ENCODE measurements around the gene SWSAP1.
A peak's percentile ranks its signal among the peaks of the same experiment; 100 is the strongest.
"Not testable (repeated sequence)": the region's sequence is repeated elsewhere in the genome, so short reads cannot be mapped to it uniquely, and the experiment has no call there.

Gene SWSAP1

GRCh38 chr19:11373885-11374432, 507 bp upstream of the SWSAP1 start:
- no peak for DNase-seq
- no peaks in the 10 kb centered on the region for H3K9me3 ChIP-seq (ENCODE audit: severe bottlenecking)
- no peaks in the 10 kb centered on the region for H3K27me3 ChIP-seq (ENCODE audit: insufficient read depth, low read depth, severe bottlenecking)
- no peaks in the 10 kb centered on the region; the same call in 1 of the 2 replicates for H3K36me3 ChIP-seq
- H3K4me3 ChIP-seq (ENCODE audit: low read depth, low read length), result peak overlapping the region; percentile 59
- no peak overlapping the region; the same call in 1 of the 2 replicates for H3K27ac ChIP-seq
- TF ChIP-seq, protein P1, sequence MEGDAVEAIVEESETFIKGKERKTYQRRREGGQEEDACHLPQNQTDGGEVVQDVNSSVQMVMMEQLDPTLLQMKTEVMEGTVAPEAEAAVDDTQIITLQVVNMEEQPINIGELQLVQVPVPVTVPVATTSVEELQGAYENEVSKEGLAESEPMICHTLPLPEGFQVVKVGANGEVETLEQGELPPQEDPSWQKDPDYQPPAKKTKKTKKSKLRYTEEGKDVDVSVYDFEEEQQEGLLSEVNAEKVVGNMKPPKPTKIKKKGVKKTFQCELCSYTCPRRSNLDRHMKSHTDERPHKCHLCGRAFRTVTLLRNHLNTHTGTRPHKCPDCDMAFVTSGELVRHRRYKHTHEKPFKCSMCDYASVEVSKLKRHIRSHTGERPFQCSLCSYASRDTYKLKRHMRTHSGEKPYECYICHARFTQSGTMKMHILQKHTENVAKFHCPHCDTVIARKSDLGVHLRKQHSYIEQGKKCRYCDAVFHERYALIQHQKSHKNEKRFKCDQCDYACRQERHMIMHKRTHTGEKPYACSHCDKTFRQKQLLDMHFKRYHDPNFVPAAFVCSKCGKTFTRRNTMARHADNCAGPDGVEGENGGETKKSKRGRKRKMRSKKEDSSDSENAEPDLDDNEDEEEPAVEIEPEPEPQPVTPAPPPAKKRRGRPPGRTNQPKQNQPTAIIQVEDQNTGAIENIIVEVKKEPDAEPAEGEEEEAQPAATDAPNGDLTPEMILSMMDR (IDR thresholded peaks at IDR 0.05; ENCODE audit: low read depth, low read length), result no peak

DNA sequence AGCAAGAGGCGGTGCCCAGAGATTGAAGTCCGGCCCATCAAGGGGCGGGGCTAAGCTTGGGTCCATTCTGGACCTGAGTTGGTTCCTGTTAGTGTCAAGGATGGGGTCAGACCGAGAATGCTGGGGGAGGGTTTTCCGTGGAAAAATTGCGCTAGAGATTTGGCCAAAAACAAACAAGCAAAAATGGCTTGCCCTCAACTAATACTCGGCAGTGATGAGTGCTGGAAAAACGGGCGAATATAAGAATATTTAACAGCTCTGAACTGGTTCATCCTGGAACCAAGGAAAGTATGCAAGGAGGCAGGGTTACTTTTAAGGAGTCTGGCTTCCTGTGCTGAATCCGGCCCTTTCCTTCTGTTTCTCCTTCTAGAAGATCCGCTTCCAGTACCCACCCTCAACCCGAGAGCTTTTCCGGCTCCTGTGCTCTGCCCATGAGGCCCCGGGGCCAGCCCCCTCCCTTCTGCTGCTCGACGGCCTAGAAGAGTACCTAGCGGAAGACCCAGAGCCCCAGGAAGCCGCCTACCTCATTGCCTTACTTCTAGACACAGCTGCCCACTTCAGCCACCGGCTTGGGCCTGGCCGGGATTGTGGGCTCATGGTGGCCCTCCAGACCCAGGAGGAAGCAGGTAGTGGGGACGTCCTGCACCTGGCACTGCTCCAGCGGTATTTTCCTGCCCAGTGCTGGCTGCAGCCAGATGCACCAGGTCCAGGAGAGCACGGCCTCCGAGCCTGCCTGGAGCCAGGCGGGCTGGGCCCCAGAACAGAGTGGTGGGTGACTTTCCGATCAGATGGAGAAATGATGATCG, 880 bp downstream of the SWSAP1 start:
- no peaks in the 10 kb centered on the region for H3K27me3 ChIP-seq (ENCODE audit: insufficient read depth, low read depth, severe bottlenecking)
- TF ChIP-seq, protein P1 (IDR thresholded peaks at IDR 0.05; ENCODE audit: low read depth, low read length), result no peak
- H3K4me3 ChIP-seq (ENCODE audit: low read depth, low read length), result peak overlapping the region; percentile 59
- peak; percentile 54 for DNase-seq
- H3K9me3 ChIP-seq (ENCODE audit: severe bottlenecking), result no peaks in the 10 kb centered on the region
- no peaks in the 10 kb centered on the region; the same call in 1 of the 2 replicates for H3K36me3 ChIP-seq
- H3K27ac ChIP-seq, result peak overlapping the region; percentile 72

DNA sequence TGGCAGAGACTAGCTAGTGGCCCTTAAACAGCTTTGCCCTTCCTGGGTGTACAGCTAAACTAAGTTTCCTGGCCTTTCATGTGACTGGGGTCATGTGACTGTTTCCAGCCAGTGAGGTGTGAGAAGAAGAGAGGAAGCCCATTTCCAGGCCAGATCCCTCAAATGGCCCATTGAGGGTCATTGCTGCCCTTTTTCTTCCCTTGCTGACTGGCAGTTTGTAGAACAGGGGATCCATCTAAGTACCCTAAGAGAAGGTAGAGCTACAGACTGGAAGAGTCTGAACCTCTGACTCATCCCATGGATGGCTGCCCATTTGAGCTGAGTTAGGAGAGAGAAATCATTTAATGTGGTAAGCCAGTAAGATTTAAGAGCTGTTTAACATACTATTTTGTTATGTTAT, 2.8 kb downstream of the SWSAP1 start:
- Histone ChIP-seq H3K4me3 (ENCODE audit: low read depth, low read length) (no peak overlapping the region), H3K27me3 (ENCODE audit: insufficient read depth, low read depth, severe bottlenecking) (no peaks in the 10 kb centered on the region), H3K27ac (no peak overlapping the region), H3K9me3 (ENCODE audit: severe bottlenecking) (no peaks in the 10 kb centered on the region), H3K36me3 (no peaks in the 10 kb centered on the region; the same call in 1 of the 2 replicates)
- TF ChIP-seq, protein P1 (IDR thresholded peaks at IDR 0.05; ENCODE audit: low read depth, low read length), result no peak
- DNase-seq, result no peak

DNA sequence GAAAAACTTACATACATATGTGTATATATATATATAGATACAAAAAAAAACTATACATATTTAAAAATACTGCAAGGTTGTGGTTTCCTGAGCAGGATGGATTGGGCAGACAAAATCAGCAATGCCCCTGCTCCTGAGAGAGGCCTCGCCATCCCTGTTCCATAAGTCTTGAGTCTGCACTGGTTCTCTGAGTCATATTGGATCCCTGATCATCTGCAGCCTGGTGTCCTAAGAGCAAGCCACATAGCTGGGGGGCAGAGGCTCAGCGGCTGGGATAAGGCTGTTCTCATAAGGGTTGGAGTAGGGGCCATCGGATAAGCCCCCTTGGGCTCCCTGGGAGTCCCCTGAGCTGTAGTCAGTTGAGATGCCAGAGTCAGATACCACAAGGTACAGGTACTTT, 3.3 kb downstream of the SWSAP1 start:
- H3K27ac ChIP-seq, result no peak overlapping the region
- TF ChIP-seq, protein P1 (IDR thresholded peaks at IDR 0.05; ENCODE audit: low read depth, low read length), result no peak
- no peak for DNase-seq
- peaks cover 4% of the 10 kb centered on the region for H3K27me3 ChIP-seq (ENCODE audit: insufficient read depth, low read depth, severe bottlenecking)
- no peaks in the 10 kb centered on the region; the same call in 1 of the 2 replicates for H3K36me3 ChIP-seq
- H3K9me3 ChIP-seq (ENCODE audit: severe bottlenecking), result no peaks in the 10 kb centered on the region
- H3K4me3 ChIP-seq (ENCODE audit: low read depth, low read length), result no peak overlapping the region

DNA sequence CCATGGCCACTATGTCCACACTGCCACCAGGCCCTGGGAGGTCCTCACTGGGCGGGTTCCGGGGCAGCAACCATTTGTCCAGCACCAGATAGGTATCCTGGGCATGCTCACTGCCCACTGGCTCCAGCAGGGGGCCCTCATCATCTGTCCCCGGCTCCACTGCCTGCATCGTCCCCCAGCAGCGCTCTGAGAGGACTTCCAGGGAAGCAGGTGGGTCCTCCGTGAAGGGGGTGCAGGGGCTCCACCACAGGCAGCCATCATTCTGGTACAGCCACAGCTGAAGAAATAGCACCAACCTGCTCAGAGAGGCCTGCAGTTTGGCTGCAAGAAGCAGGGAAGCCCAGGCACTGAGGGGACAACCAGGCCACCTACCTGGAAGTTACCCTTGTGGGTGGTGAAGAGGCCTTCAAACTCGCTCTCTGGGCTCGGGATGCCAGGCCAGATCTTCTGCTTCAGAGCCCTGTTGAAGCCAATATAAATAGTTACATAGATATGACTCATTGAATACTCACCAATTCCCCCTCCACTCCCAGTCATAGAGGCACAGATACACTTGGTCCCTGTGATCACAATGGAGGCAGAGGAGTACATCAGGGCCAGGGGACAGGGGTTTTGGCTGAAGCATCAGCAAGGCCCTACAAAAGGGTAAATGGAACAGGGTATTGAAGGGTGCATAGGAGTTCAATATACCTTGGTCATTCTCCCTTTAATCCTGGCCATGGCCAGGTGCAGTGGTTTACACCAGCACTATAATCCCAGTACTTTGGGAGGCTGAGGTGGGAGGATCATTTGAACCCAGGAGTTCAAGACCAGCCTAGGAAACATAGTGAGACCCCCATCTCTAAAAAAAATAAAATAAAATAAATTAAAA, 4.1 kb downstream of the SWSAP1 start:
- Histone ChIP-seq H3K36me3 (no peaks in the 10 kb centered on the region; the same call in 1 of the 2 replicates), H3K27me3 (ENCODE audit: insufficient read depth, low read depth, severe bottlenecking) (peaks cover 12% of the 10 kb centered on the region), H3K4me3 (ENCODE audit: low read depth, low read length) (no peak overlapping the region), H3K9me3 (ENCODE audit: severe bottlenecking) (no peaks in the 10 kb centered on the region), H3K27ac (no peak overlapping the region)
- TF ChIP-seq, protein P1 (IDR thresholded peaks at IDR 0.05; ENCODE audit: low read depth, low read length), result peak; percentile 90
- DNase-seq, result peak; percentile 80

- H3K36me3 ChIP-seq; DNase-seq; H3K9me3 ChIP-seq (ENCODE audit: severe bottlenecking); H3K27ac ChIP-seq; H3K4me3 ChIP-seq (ENCODE audit: low read depth, low read length): not testable (repeated sequence)
- H3K27me3 ChIP-seq (ENCODE audit: insufficient read depth, low read depth, severe bottlenecking), result peaks cover 16% of the 10 kb centered on the region
Observed at GRCh38 chr19:11379269-11379845, 4.9 kb downstream of the SWSAP1 start.
